HG03280 (cell line): ENCODE measurements around the gene ZSCAN21.

Experiments
- ATAC-seq: cut with Tn5 transposase; IDR thresholded peaks from one replicate; pipeline ENCODE4 v1.9.1; 2021; ENCODE audit warnings: mild to moderate bottlenecking, moderate library complexity; ENCODE audit not compliant: unreplicated experiment

ZSCAN21 gene

DNA sequence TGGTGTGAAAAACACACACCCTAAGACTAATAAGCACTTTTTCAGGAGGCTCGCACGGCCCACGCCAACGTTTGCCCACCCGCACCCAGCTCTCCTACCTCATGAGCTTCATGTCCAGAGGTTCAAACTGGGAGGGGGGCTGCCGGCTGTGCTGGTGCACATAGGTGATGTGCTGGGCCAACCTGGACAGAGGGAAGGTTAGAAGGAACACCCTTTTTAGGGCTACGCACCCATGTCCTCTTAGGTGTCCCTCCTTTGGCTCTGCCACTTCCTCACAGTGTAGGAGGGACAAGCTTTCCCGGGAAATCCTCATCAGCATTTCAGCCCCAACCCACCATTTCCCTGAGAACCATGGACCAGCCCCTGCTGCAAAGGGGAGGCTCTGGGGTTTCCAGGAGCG lies 45.7 kb downstream of the ZSCAN21 start:
- no peak for ATAC-seq

DNA sequence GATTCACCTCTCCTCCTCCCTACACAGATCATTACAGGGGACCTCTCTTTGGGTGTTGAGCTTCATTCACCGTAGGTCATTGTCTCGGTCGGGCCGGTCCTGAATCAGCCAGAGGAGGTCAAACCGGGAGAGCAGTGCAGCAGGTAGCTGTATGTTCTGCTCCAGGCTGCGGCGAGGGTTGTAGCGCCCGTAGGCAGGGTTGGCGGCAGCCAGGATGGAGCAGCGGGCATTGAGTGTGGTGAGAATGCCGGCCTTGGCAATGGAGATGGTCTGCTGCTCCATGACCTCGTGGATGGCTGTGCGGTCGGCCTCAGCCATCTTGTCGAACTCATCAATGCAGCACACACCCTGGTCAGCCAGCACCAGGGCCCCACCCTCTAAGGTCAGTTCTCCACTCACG lies 46.1 kb downstream of the ZSCAN21 start:
- ATAC-seq, result no peak

DNA sequence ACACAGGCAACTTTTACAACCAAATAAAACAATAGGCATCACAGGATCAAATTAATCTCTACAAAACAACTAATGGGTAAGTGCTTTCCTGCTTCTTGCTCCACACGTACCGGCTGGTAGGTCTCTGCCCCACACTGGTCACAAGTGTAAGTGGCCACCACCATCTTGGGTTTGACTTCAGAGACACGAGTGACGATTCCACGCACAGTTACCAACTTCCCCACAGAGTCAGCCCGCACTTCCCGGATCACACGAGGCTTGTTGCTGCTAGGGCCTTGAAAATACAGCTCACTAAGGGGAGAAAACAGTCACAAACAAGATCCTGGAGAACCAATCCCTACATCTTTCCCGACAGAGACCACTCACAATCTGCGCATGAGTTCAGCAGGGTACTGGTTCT lies 49.3 kb downstream of the ZSCAN21 start:
- no peak for ATAC-seq

DNA sequence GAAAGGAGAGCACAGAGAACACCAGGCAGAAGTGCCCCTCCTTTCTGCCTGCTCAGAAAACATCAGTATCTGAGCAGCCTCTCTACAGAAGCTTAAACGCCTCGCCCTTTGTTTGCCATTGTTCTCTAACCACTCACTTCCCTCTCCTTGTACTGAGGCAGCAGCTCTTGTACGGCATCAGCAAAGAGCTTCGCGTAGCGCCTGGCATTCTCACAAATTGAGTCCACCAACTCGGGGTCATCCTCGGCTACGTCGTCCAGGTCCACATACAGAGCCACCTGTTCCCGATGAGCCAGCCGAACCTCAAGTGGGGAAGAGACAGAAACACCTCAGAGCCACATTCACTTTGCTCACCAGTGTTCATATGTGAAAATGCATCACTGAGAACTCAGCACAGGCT lies 49.9 kb downstream of the ZSCAN21 start:
- no peak for ATAC-seq

DNA sequence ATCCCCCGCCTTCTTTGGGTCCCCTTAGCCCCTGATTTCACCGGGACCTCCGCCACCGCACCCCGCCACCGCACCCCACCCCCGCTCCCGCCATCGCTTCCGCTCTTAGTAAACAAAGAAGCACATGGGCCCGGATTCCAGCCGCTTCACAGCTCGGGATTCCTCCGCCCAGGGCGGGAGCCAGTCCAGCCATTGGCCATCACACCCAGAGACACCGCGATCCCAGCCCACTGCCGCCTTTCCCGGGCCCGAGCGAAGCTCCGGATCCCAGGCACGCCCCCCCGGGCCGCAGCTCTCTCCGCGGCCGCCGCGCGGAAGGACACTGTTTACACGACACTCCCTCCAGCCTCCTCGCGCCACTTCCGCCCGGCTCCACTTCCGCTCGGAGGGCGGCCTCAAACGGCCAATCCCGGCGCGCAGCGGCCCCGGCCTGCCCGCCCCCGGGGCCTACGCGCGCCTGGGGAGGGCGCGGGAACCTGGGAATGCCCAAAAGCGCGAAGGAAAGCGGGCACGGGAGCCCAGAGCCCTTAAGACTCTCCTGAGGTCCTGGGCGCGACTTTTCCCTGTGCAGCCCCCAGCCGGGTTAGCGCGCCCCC lies 50.9 kb downstream of the ZSCAN21 start:
- peak; percentile 73 for ATAC-seq

DNA sequence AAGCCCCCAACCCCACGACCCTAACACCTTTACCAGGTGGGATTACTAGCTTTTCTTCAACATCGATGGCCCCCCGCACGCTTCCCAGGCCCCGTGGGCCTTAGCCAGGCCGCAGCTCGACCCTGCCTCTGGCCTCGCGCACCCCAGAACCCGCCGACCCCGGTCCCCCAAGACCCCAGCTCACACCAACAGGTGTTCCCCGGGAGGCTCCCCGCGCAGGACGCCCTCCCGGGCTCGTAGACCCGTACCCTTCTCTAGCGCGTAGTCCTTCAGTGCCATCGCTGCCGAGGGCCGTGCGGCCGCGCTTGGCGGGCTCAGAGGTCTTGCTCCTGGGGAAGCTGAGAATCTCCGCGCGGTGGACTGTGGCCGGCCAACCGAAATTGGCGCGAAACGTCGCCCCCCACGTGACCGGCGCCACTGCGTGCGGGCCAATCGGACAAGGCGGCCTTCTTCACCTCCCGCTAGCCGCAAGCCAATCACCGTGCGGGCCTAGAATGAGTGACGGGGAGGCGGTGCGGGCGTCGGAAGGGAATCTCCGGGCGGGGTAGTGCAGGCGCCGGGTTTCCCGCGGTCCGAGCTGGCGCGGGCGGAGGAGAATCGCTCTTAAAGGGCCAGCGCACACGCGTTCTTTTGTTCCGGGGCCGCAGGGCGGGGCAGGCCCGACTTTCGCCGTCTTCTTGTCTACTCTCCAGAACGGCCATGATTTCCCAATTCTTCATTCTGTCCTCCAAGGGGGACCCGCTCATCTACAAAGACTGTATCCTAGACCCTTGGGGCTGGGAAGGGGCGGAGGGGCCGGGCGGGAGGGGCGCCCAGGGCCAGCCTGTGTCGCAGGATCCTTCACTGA lies 51.7 kb downstream of the ZSCAN21 start, which contains the start of the genes AP4M1 and MCM7:
Gene AP4M1, plus strand, starts transcription at position 628 of the 847 bp plus-strand sequence. Its CDS starts 72 bp downstream, at position 700.
Gene MCM7, minus strand, starts transcription at position 382 of the 847 bp plus-strand sequence. Its CDS starts 103 bp downstream, at position 279.
- peak; percentile 87 for ATAC-seq

DNA sequence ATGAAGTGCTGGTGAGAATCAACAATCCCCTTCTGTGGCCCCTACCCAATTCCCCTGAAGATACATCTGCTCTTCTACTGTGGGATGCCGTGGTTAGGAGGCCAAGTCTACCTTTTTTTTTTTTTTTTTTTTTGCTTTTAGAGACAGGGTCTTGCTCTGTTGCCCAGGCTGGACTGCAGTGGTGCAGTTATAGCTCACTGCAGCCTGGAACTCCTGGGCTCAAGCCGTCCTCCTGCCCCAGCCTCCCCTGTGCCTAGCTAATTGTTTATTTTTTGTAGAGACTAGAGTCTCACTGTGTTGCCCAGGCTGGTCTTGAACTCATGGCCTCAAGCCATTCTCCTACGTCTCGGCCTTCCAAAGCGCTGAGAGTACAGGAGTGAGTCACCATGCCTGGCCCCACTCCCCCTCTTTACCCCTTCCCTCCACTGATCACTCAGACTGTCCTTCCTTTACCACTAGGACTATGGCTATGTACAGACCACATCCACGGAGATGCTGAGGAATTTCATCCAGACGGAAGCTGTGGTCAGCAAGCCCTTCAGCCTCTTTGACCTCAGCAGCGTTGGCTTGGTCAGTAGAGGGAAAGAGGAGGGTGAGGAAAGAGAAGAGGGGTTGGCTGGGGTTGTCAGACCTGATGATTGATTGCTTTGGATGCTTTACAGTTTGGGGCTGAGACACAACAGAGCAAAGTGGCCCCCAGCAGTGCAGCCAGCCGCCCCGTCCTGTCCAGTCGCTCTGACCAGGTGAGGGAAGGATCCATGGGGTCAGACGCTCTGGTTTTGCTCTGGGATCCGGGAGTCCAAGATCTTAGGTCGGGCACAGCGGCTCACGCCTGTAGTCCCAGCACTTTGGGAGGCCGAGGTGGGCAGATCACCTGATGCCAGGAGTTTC lies 53.6 kb downstream of the ZSCAN21 start:
- no peak for ATAC-seq

DNA sequence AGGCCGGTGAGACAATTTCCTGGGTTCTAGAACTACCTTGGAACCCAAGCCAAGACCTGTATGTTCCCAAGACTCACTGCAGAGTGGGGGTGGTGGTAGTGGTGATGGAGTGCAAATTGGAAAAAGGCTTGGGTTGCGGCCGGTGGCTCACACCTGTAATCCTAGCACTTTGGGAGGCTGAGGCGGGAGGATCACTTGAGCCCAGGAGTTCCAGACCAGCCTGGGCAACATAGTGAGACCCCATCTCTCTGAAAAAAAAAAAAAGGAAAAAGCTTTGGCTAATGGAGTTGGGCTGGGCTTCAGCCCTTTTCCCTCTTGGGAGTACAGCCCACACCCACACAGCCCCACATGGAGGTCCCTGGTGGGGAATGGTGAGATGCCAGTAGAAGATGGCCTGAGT lies 56.0 kb downstream of the ZSCAN21 start:
- ATAC-seq, result no peak

DNA sequence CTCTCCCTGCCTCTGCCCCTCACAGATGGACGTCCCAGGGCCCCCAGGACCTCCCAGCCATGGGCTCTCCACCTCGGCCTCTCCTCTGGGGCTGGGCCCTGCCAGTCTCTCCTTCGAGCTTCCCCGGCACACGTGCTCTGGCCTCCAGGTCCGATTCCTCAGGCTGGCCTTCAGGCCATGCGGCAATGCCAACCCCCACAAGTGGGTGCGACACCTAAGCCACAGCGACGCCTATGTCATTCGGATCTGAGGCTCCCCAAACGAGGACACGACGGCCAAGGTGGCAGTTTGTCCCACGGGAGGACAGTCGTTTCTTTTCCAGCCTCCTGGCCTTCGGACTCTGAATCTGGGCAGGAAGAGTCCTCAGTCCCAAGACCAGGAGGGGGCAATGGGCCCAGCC lies 57.1 kb downstream of the ZSCAN21 start:
- no peak for ATAC-seq

DNA sequence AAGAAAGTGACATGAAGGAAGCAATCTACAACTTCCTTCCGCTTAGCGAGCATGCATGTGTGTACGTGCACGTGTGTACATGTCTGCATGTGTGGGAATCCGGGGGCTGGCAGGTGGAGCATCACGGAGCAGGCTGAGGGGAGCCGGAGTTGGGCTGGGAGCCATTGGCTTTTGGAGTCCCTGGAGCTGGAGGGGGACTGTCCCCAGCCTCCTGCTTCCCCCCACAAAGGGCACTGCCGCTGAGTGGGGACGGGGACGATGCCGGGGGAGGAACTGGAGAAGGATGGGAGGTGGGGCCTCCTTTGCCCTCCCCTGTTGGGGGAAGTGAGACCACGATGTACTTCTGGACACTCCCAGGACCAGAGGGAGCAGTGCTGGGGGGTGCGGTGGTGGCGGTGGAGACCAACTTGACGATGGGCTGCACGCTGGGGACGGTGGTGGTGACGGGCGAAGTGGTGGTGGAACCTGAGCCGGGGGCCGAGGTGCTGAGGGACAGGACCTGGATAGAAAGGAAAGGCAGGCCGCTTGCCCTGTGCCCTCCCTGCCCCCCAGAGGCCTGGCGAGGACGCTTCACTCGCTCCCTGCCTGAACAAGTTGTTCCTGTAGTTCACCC lies 57.7 kb downstream of the ZSCAN21 start:
- ATAC-seq, result no peak

DNA sequence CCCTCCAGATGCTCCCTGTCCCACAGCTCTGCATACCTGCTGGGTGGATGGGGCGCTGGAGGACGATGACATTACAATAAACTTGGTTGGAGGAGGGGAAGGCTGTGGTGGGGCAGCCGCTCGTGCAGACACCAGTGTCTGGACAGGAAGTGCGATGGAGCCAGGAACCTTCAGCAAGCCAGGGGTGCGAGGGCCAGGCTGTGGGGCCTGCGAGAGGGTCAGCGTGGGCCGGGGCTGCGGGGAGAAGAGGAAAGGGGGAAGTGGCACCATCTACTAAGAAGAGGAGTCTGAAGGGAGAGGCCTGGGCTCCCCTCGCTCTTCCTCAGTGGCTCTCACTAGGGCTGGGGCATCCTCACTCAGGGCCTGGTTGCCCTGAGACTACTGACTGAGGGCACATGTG lies 58.3 kb downstream of the ZSCAN21 start:
- ATAC-seq, result no peak

DNA sequence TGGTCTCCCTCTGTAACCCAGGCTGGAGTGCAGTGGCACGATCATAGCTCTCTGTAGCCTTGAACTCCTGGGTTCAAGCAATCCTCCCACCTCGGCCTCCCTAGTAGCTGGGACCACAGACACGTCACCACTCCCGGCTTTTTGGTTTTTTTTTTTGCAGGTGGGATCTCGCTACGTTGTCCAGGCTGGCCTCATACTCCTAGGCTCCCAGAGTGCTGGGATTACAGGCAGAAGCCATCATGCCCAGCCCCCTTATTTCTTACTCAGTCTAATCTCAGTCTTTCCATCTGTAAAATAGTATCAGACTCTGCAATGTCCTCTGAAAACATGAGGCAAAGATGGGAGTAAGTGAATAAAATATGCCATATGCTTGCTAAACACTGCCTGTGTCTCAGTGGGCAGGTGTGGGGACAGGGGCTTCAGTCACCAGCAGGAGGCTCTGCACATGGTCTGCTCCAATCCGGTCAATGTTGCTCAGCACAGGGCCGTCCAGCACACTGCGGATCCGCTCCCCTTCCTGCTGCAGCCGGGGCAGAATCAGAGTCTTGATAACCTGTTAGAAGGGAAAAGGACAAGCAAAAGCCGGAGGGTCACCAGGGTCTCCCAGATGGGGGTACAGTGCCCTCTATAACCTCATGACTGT lies 60.1 kb downstream of the ZSCAN21 start:
- no peak for ATAC-seq

DNA sequence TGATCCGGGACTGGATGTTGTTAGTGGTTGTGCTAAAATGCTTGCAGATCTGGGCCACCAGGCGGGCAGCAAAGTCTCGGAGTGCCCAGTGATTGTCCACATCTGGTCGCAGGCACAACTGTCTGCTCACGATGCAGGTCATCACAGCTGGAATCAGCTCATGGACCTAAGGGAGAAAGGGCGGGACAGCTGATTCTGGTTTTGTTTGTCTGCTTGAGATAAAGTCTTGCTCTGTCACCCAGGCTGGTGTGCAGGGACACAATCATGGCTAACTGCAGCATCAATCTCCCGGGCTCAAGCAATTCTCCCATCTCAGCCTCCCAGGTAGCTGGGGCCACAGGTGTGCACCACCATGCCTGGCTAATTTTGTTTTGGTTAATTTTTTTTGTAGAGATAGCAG lies 61.6 kb downstream of the ZSCAN21 start:
- no peak for ATAC-seq

DNA sequence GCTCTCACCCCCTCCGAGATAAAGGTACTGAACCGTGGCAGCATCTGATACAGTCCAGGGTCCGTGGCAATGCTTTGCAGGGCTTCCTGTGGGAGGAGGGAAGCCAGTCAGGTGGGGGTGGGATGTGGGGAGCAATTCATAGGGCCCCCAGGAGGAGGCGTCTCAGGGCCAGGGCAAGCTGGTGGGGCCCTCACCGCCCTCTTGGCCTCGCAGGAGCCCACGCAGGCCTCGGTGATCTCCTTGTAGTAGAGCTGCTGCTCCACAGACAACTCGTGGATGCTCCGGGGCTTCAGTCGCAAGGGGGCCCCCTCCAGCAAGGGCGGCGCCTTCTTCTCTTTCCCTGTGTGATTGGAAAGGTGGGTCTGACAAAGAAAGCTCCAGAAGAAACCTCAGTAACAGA lies 62.3 kb downstream of the ZSCAN21 start:
- ATAC-seq, result no peak
